GM23338 (cell line): ENCODE results near the gene SLC27A4. TPM values are rescaled to one million over a fixed set of nuclear protein-coding genes. Genes with fewer than 3 reads are reported as not detected.

Experiments used
- ATAC-seq: fragments of 200-7000 bp; cut with Tn5 transposase; 3 replicates; pipeline ENCODE4 v1.9.1; 2020
- DNase-seq: peaks from one replicate; pipeline ENCODE4 v3.0.0-alpha.2; 2015; ENCODE audit warnings: low spot score
- H2AFZ ChIP-seq: fragments of 200-600 bp; sonication (generic); 2 replicates; pipeline ENCODE4 v1.8.0; 2016; ENCODE audit warnings: antibody characterized with exemption, mild to moderate bottlenecking, moderate library complexity
- H3F3A ChIP-seq: fragments of 200-600 bp; sonication (generic); replicated peaks from 2 replicates; pipeline ENCODE4 v1.8.0; 2017; ENCODE audit warnings: antibody characterized with exemption, mixed run types, low read depth
- H3K27ac ChIP-seq: fragments of 200-600 bp; sonication (generic); 2 replicates; pipeline ENCODE4 v1.6.1; 2016; ENCODE audit warnings: low read depth
- H3K27me3 ChIP-seq: fragments of 200-600 bp; sonication (generic); 2 replicates; pipeline ENCODE4 v1.8.0; 2016; ENCODE audit warnings: mild to moderate bottlenecking, mixed run types, moderate library complexity; ENCODE audit not compliant: insufficient read depth
- H3K36me3 ChIP-seq: fragments of 200-600 bp; sonication (generic); 2 replicates; pipeline ENCODE4 v1.8.0; 2016; ENCODE audit warnings: mild to moderate bottlenecking; ENCODE audit not compliant: insufficient read depth
- H3K4me1 ChIP-seq: fragments of 200-600 bp; sonication (generic); 2 replicates; pipeline ENCODE4 v1.8.0; 2016; ENCODE audit warnings: mild to moderate bottlenecking, moderate library complexity; ENCODE audit not compliant: insufficient read depth
- H3K4me2 ChIP-seq: fragments of 200-600 bp; sonication (generic); 2 replicates; pipeline ENCODE4 v1.7.1; 2017; ENCODE audit warnings: mixed run types
- H3K4me3 ChIP-seq: fragments of 200-600 bp; sonication (generic); 2 replicates; pipeline ENCODE4 v1.6.1; 2016; ENCODE audit warnings: mixed run types
- H3K79me2 ChIP-seq: fragments of 200-600 bp; sonication (generic); replicated peaks from 2 replicates; pipeline ENCODE4 v1.8.0; 2017; ENCODE audit warnings: mild to moderate bottlenecking; ENCODE audit not compliant: insufficient read depth
- H3K9me2 ChIP-seq: fragments of 200-600 bp; sonication (generic); 2 replicates; pipeline ENCODE4 v1.8.0; 2017; ENCODE audit not compliant: insufficient read depth
- H4K20me1 ChIP-seq: fragments of 200-600 bp; sonication (generic); replicated peaks from 2 replicates; pipeline ENCODE4 v1.8.0; 2017; ENCODE audit warnings: mild to moderate bottlenecking; ENCODE audit not compliant: insufficient read depth
- H3K27ac Mint-ChIP-seq: 2 replicates; pipeline ENCODE4 v1.8.0; 2020; ENCODE audit warnings: inconsistent platforms, mild to moderate bottlenecking, moderate library complexity, mixed read lengths
- H3K27me3 Mint-ChIP-seq: 3 replicates; pipeline ENCODE4 v1.8.0; 2022; ENCODE audit warnings: low read depth, mild to moderate bottlenecking, moderate library complexity, mixed read lengths, inconsistent platforms; ENCODE audit not compliant: insufficient read depth, poor library complexity
- H3K36me3 Mint-ChIP-seq: 3 replicates; pipeline ENCODE4 v1.8.0; 2021; ENCODE audit warnings: low read depth, mild to moderate bottlenecking, inconsistent platforms, moderate library complexity, mixed read lengths
- H3K4me1 Mint-ChIP-seq: 3 replicates; pipeline ENCODE4 v1.8.0; 2020; ENCODE audit warnings: mild to moderate bottlenecking, inconsistent platforms, mixed read lengths
- H3K4me3 Mint-ChIP-seq: 3 replicates; pipeline ENCODE4 v1.8.0; 2021; ENCODE audit warnings: moderate library complexity, mild to moderate bottlenecking, inconsistent platforms, mixed read lengths
- H3K9me3 Mint-ChIP-seq: 3 replicates; pipeline ENCODE4 v1.8.0; 2020; ENCODE audit warnings: moderate library complexity, mild to moderate bottlenecking, inconsistent platforms, mixed read lengths
- CREB1 ChIP-seq: fragments of 250-450 bp; sonication (Bioruptor Pico); IDR thresholded peaks from 2 replicates; pipeline ENCODE4 v1.5.0; 2020; ENCODE audit warnings: low read depth, mild to moderate bottlenecking, moderate library complexity
- JUNB ChIP-seq: IDR thresholded peaks from one replicate; pipeline ENCODE4 v1.6.1; 2016; ENCODE audit warnings: antibody characterized with exemption; ENCODE audit not compliant: unreplicated experiment
- NANOG ChIP-seq: IDR thresholded peaks from 2 replicates; pipeline ENCODE4 v1.6.1; 2016; ENCODE audit warnings: antibody characterized with exemption, borderline replicate concordance
- STAT1 ChIP-seq: IDR thresholded peaks from one replicate; pipeline ENCODE4 v1.6.1; 2016; ENCODE audit warnings: antibody characterized with exemption; ENCODE audit not compliant: unreplicated experiment
- ZNF331 ChIP-seq: fragments of 250-450 bp; sonication (Bioruptor Pico); IDR thresholded peaks from 2 replicates; pipeline ENCODE4 v1.5.0; 2020; ENCODE audit warnings: low read depth, mild to moderate bottlenecking, moderate library complexity
- polyA plus RNA-seq: library from polyadenylated mRNA; unstranded; fragments of >200 nt; fragmentation: Nextera tagmentation; extraction: Ambion mirVana; gene quantifications from 2 replicates; pipeline ENCODE4 v1.2.1, GENCODE V29; 2016
- total RNA-seq: library from RNA; depleted of rRNA; stranded (reverse); fragments of >200 nt; shearing (Covaris generic); gene quantifications from 2 replicates; pipeline ENCODE4 v1.2.3, GENCODE V29; 2014
- TF ChIP-seq, protein P1 (sequence below), 2 experiments: fragments of 200-600 bp in 1 of 2; sonication (generic) in 1 of 2; conservative IDR thresholded peaks; 2 replicates each; pipeline versions ENCODE4 v1.5.1 to v1.6.1; 2016 to 2017; ENCODE audit warnings: antibody characterized with exemption in 2 of 2, low read depth in 2 of 2, mild to moderate bottlenecking in 2 of 2, moderate library complexity in 1 of 2
- TF ChIP-seq, protein P2 (sequence below): IDR thresholded peaks from 2 replicates; pipeline ENCODE4 v1.6.1; 2016; ENCODE audit warnings: antibody characterized with exemption
- TF ChIP-seq, protein P3 (sequence below): IDR thresholded peaks from one replicate; pipeline ENCODE4 v1.6.1; 2018; ENCODE audit warnings: antibody characterized with exemption; ENCODE audit not compliant: unreplicated experiment

SLC27A4 gene
- total and polyA plus RNA-seq, 2 experiments from 2014 or later: 7.9 to 25.3 TPM

DNA sequence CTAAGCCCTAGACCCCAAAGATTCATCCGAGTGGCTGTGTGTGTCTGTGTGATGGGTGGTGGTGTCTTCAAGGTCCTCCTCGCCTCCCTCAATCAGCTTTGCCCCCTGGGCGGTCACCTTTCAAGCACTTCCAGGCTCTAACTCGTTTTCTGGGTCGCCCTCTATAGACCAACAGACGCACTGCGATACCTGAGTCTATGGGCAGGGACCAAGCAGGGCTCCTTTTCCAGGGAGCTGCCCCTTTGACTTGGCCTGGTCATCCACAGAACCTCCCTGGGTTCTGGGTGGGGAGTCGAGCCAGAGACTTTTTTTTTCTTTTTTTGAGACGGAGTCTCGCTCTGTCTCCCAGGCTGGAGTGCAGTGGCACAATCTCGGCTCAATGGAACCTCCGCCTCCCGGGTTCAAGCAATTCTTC is 1.1 kb downstream of the SLC27A4 start:
- 0 out of 2 replicates have a peak, but pooled peaks cover 4% of the 10 kb centered on the region for H3K36me3 ChIP-seq
- ATAC-seq: peak; percentile 73
- H3K4me3 Mint-ChIP-seq: peak overlapping the region; percentile 83
- peaks cover 10% of the 10 kb centered on the region; the same call in 2 of the 3 replicates for H3K36me3 Mint-ChIP-seq
- H3K4me2 ChIP-seq: peak overlapping the region; percentile 96
- peak overlapping the region; percentile 97 for H2AFZ ChIP-seq
- H3K27me3 ChIP-seq: no peaks in the 10 kb centered on the region
- DNase-seq: peak; percentile 93
- H3F3A ChIP-seq: peaks cover 15% of the 10 kb centered on the region
- no peaks in the 10 kb centered on the region for H3K4me1 ChIP-seq
- no peak overlapping the region for H3K27ac Mint-ChIP-seq
- H3K79me2 ChIP-seq: no peaks in the 10 kb centered on the region
- TF ChIP-seq, protein P1, sequence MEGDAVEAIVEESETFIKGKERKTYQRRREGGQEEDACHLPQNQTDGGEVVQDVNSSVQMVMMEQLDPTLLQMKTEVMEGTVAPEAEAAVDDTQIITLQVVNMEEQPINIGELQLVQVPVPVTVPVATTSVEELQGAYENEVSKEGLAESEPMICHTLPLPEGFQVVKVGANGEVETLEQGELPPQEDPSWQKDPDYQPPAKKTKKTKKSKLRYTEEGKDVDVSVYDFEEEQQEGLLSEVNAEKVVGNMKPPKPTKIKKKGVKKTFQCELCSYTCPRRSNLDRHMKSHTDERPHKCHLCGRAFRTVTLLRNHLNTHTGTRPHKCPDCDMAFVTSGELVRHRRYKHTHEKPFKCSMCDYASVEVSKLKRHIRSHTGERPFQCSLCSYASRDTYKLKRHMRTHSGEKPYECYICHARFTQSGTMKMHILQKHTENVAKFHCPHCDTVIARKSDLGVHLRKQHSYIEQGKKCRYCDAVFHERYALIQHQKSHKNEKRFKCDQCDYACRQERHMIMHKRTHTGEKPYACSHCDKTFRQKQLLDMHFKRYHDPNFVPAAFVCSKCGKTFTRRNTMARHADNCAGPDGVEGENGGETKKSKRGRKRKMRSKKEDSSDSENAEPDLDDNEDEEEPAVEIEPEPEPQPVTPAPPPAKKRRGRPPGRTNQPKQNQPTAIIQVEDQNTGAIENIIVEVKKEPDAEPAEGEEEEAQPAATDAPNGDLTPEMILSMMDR (conservative IDR thresholded peaks at IDR 0.05; ENCODE audit: low read depth in 2 of 2): peak; percentile 69 to 81
- TF ChIP-seq JUNB: no peak
- TF ChIP-seq ZNF331: no peak
- H3K9me3 Mint-ChIP-seq: 0 out of 3 replicates have a peak, but pooled peaks cover 3% of the 10 kb centered on the region
- no peaks in the 10 kb centered on the region for H3K9me2 ChIP-seq
- peaks cover 4% of the 10 kb centered on the region for H3K4me1 Mint-ChIP-seq
- H3K27ac ChIP-seq: no peak overlapping the region
- H4K20me1 ChIP-seq: peaks cover 6% of the 10 kb centered on the region; the same call in 1 of the 2 replicates
- H3K4me3 ChIP-seq: peak overlapping the region; percentile 90
- peaks cover 16% of the 10 kb centered on the region for H3K27me3 Mint-ChIP-seq

DNA sequence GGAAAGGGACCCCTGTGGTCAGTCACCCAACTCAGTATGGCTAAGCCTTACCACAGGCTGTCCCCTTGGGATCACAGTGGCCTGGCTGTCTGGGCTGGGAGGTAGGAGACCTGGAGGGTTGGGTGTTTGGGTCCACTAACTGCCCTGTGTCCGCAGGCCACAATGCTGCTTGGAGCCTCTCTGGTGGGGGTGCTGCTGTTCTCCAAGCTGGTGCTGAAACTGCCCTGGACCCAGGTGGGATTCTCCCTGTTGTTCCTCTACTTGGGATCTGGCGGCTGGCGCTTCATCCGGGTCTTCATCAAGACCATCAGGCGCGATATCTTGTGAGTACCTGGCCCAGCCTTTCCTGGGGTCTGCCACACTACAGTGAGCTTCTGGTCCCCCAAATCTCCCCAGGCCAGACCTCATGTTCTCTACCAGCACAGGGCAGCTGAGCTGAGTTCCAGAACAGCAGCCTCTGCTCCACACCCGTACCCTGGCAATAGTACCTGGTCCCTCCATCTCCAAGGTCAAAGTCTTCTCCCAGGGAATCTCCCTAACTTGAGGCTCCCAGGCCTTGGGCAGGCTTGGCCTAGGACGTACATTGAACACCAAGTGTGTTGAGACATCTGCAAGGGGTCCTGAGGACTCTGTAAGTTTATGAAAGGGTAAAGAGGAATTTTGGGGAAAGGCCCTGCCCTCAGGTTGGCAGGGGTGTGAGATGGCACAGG is 2.8 kb downstream of the SLC27A4 start:
- H2AFZ ChIP-seq: no peak overlapping the region
- ATAC-seq (no peak), DNase-seq (no peak)
- H3K4me3 Mint-ChIP-seq: no peak overlapping the region
- peaks cover 15% of the 10 kb centered on the region for H3K27me3 Mint-ChIP-seq
- no peaks in the 10 kb centered on the region for H3K4me1 ChIP-seq
- H3K36me3 ChIP-seq: 0 out of 2 replicates have a peak, but pooled peaks cover 4% of the 10 kb centered on the region
- H3K36me3 Mint-ChIP-seq: peaks cover 10% of the 10 kb centered on the region; the same call in 2 of the 3 replicates
- no peak overlapping the region for H3K27ac Mint-ChIP-seq
- H3F3A ChIP-seq: peaks cover 15% of the 10 kb centered on the region
- H3K4me1 Mint-ChIP-seq: peaks cover 4% of the 10 kb centered on the region
- H3K4me2 ChIP-seq: no peak overlapping the region
- H3K4me3 ChIP-seq: no peak overlapping the region
- peaks cover 6% of the 10 kb centered on the region; the same call in 1 of the 2 replicates for H4K20me1 ChIP-seq
- no peaks in the 10 kb centered on the region for H3K79me2 ChIP-seq
- H3K27me3 ChIP-seq: no peaks in the 10 kb centered on the region
- H3K9me2 ChIP-seq: no peaks in the 10 kb centered on the region
- no peak overlapping the region for H3K27ac ChIP-seq
- H3K9me3 Mint-ChIP-seq: 0 out of 3 replicates have a peak, but pooled peaks cover 3% of the 10 kb centered on the region
- TF ChIP-seq, protein P2, sequence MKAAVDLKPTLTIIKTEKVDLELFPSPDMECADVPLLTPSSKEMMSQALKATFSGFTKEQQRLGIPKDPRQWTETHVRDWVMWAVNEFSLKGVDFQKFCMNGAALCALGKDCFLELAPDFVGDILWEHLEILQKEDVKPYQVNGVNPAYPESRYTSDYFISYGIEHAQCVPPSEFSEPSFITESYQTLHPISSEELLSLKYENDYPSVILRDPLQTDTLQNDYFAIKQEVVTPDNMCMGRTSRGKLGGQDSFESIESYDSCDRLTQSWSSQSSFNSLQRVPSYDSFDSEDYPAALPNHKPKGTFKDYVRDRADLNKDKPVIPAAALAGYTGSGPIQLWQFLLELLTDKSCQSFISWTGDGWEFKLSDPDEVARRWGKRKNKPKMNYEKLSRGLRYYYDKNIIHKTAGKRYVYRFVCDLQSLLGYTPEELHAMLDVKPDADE: no peak
- TF ChIP-seq, protein P3, sequence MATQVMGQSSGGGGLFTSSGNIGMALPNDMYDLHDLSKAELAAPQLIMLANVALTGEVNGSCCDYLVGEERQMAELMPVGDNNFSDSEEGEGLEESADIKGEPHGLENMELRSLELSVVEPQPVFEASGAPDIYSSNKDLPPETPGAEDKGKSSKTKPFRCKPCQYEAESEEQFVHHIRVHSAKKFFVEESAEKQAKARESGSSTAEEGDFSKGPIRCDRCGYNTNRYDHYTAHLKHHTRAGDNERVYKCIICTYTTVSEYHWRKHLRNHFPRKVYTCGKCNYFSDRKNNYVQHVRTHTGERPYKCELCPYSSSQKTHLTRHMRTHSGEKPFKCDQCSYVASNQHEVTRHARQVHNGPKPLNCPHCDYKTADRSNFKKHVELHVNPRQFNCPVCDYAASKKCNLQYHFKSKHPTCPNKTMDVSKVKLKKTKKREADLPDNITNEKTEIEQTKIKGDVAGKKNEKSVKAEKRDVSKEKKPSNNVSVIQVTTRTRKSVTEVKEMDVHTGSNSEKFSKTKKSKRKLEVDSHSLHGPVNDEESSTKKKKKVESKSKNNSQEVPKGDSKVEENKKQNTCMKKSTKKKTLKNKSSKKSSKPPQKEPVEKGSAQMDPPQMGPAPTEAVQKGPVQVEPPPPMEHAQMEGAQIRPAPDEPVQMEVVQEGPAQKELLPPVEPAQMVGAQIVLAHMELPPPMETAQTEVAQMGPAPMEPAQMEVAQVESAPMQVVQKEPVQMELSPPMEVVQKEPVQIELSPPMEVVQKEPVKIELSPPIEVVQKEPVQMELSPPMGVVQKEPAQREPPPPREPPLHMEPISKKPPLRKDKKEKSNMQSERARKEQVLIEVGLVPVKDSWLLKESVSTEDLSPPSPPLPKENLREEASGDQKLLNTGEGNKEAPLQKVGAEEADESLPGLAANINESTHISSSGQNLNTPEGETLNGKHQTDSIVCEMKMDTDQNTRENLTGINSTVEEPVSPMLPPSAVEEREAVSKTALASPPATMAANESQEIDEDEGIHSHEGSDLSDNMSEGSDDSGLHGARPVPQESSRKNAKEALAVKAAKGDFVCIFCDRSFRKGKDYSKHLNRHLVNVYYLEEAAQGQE: peak; percentile 52
- no peak for TF ChIP-seq NANOG
- no peak for TF ChIP-seq ZNF331
- TF ChIP-seq STAT1: no peak
- TF ChIP-seq CREB1 (CRISPR knock-in tag): no peak
